ENCODE measurements around the gene GOLT1A.

GOLT1A gene

DNA sequence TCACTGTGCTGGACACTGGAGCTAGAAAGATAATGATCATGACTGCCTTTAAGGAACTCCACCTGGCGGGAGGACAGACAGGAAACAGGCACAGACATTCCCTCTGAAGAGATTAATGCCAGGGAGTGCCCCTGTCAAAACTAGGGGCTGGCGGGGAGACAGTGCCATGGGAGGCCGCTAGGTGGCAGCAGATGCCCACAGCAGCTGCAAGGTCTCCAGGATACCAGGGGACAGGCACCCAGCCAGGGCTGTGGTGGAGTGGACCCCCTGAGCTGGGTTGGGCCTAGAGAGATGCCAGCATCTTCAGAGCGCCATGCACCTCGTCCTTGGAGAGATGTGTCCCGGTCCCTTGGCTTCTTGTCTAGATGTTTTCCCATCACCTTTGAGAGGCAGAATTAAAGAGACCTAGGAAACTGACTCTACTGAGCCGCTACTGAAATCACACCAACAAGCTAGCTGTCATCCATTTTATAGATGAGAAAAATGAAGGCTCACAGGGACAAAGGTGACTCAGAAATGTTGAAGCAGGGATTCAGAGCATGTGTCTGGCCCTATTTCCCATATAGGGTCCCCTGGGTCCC, 51.2 kb downstream of the GOLT1A start:
- peaks cover 54% of the 10 kb centered on the region for H3K27me3 Mint-ChIP-seq (ENCODE audit: low read depth, poor library complexity)
- peaks cover under 1% of the 10 kb centered on the region for H3K9me3 Mint-ChIP-seq
- no peak overlapping the region for H3K4me3 Mint-ChIP-seq
- H3K4me1 Mint-ChIP-seq, result peaks cover 19% of the 10 kb centered on the region
- no peaks in the 10 kb centered on the region for H3K36me3 Mint-ChIP-seq (ENCODE audit: low read depth)
- no peak overlapping the region for H3K27ac Mint-ChIP-seq
- peak; percentile 100 for TF ChIP-seq CTCF (IDR thresholded peaks at IDR 0.05)
- DNase-seq, result peak; percentile 91

DNA sequence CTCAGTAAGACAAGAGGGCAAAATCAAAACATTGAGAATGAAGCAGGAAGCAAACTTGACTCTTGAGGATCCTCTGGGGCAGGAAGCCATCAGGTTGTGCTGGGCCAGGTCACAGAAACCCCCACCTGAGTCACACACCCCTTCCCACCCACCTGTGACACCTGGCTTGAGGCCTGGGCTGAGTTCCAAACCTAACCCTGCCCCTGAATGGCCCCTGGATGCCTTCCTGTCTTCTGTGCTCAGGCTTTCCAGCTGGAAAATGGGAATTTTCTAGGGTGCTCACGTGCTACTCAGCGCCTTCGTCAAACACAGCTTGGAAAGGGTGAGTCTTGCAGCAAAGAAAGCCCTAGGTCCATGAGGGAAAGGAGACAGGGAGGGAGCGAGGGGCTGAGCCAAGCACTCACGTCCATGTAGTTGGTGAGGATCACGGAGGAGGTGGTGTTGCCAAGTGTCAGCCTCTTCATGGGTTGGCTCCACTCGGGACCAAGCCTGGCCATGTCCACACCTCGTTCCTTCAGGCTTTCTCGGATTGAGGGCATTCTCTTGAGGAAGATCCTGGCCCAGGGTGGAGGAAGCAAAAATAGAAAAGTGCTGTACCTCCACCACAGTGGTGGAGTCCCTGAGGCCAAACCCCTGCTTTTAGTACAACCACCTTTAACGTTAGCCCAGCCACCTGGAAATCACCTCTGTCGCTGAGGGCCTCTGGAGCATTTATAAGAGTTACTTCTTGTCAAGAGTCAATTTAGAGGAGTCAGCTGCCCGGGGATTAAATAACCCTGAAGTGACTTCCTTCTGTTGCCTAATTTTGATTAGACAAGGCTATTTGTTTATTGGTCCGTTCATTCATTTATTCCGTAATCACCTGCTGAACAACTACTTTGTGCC, 51.9 kb downstream of the GOLT1A start:
- no peak for TF ChIP-seq CTCF (IDR thresholded peaks at IDR 0.05)

GRCh38 chr1:204157962-204158361, 55.8 kb downstream of the GOLT1A start:
- Mint-ChIP-seq H3K27me3 (ENCODE audit: low read depth, poor library complexity) (peaks cover 48% of the 10 kb centered on the region), H3K4me1 (peaks cover 10% of the 10 kb centered on the region), H3K4me3 (no peak overlapping the region), H3K36me3 (ENCODE audit: low read depth) (no peaks in the 10 kb centered on the region), H3K27ac (no peak overlapping the region), H3K9me3 (no peaks in the 10 kb centered on the region)
- DNase-seq, result no peak
- no peak for TF ChIP-seq CTCF (IDR thresholded peaks at IDR 0.05)

More for the DNA sequence above, 51.9 kb downstream of the GOLT1A start:
- peaks cover 19% of the 10 kb centered on the region for H3K4me1 Mint-ChIP-seq
- no peak overlapping the region for H3K4me3 Mint-ChIP-seq
- H3K27ac Mint-ChIP-seq, result no peak overlapping the region
- no peak for DNase-seq
- no peaks in the 10 kb centered on the region for H3K9me3 Mint-ChIP-seq
- peaks cover 51% of the 10 kb centered on the region for H3K27me3 Mint-ChIP-seq (ENCODE audit: low read depth, poor library complexity)
- H3K36me3 Mint-ChIP-seq (ENCODE audit: low read depth), result no peaks in the 10 kb centered on the region

GRCh38 chr1:204155881-204156280, 57.9 kb downstream of the GOLT1A start:
- Mint-ChIP-seq H3K4me1 (peaks cover 5% of the 10 kb centered on the region), H3K27ac (no peak overlapping the region), H3K9me3 (no peaks in the 10 kb centered on the region), H3K36me3 (ENCODE audit: low read depth) (no peaks in the 10 kb centered on the region), H3K27me3 (ENCODE audit: low read depth, poor library complexity) (peaks cover 46% of the 10 kb centered on the region), H3K4me3 (no peak overlapping the region)
- no peak for DNase-seq
- no peak for TF ChIP-seq CTCF (IDR thresholded peaks at IDR 0.05)

DNA sequence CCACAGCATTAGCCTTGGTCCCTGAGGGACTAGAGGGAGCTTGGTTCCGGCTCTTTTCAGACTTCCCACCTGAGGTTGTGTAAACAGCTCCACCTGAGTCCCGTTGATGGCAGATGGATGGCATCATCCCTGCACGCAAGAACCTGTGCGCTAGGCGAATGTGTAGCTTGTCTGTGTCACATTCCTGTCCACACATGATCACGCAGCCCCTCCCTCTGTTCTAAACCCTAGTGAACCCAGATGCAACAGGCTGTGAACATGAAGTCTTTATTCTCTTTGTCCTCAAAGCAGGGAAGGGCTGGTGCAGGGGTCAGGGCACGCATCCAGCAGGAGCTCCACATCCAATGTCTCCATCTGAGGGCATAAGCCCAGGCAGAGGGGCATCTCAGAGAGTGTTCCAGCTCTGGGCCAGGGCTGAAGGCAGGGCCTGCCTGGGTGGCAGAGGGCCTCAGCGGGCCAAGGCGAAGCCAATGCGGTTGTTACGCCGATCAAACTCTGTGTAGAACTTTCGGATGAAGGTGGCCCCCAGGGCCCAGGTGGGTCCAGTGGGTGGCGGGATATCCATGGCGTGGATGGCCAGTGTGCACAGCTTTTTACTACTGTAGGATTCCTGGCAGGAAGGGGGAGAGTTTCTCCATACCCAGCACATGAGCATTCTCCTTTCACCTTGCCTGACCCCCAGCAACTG, 59.1 kb downstream of the GOLT1A start:
- H3K27me3 Mint-ChIP-seq (ENCODE audit: low read depth, poor library complexity), result peaks cover 47% of the 10 kb centered on the region
- TF ChIP-seq CTCF (IDR thresholded peaks at IDR 0.05), result no peak
- H3K4me1 Mint-ChIP-seq, result peaks cover 10% of the 10 kb centered on the region
- H3K36me3 Mint-ChIP-seq (ENCODE audit: low read depth), result no peaks in the 10 kb centered on the region
- no peak overlapping the region for H3K4me3 Mint-ChIP-seq
- H3K9me3 Mint-ChIP-seq, result no peaks in the 10 kb centered on the region
- no peak overlapping the region for H3K27ac Mint-ChIP-seq
- DNase-seq, result no peak
